ENCODE measurements around the gene SIGLEC11. TPM values are rescaled to one million over a fixed set of nuclear protein-coding genes. Genes with fewer than 3 reads are reported as not detected.
"Not testable (repeated sequence)": the region's sequence is repeated elsewhere in the genome, so short reads cannot be mapped to it uniquely, and the experiment has no call there.

SIGLEC11 gene
- total RNA-seq, 1 donor from 2014 or later, result not detected

DNA sequence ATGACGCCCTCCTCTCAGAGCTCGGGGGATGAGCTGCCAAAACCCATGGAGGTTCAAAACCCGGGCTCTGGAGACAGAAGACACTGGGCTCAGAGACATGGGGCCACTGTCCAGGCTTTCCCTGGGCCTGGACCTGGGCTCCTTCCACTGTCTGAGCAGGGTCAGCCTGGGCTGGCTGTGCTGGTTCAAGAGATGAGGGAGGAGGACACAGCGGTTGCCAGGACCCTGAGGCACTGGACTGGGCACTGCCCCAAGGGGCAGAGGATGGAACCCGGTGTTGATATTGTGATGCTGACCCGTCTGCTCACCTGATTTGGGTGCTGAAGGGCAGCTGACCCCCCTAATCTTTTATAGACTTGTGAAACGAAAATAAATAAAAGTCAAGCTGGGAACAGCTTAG lies 14.1 kb upstream of the SIGLEC11 start:
- Mint-ChIP-seq H3K36me3 (ENCODE audit: insufficient read depth) (peaks cover 5% of the 10 kb centered on the region), H3K4me3 (ENCODE audit: low read depth) (no peak overlapping the region), H3K9me3 (ENCODE audit: low read depth) (no peaks in the 10 kb centered on the region), H3K4me1 (ENCODE audit: low read depth) (no peaks in the 10 kb centered on the region), H3K27ac (no peak overlapping the region), H3K27me3 (peaks cover 5% of the 10 kb centered on the region)
- DNase-seq (ENCODE audit: low spot score, unreplicated experiment), result no peak
- no peak for TF ChIP-seq CTCF (IDR thresholded peaks at IDR 0.05; ENCODE audit: unreplicated experiment)

DNA sequence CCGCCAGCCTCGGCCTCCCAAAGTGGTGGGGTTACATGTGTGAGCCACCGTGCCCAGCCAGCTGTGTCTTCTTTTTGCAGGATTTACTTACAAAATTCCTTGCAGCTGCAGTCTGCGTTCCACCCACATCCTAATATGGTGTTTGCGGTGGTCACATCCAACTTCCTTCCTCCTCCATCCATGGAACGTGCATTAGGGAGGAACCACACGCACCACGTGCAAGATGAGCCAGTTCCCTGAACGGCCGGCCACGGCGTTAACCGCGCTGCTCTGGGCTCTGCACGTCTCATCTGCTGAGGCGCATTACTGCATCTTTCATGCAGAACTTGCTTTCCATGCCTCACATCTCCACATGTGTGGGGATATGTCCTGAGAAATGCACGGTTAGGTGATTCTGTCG lies 13.0 kb upstream of the SIGLEC11 start:
- DNase-seq (ENCODE audit: low spot score, unreplicated experiment), result no peak
- no peak overlapping the region for H3K4me3 Mint-ChIP-seq (ENCODE audit: low read depth)
- H3K27ac Mint-ChIP-seq, result no peak overlapping the region
- peaks cover 5% of the 10 kb centered on the region for H3K36me3 Mint-ChIP-seq (ENCODE audit: insufficient read depth)
- H3K9me3 Mint-ChIP-seq (ENCODE audit: low read depth), result no peaks in the 10 kb centered on the region
- TF ChIP-seq CTCF (IDR thresholded peaks at IDR 0.05; ENCODE audit: unreplicated experiment), result no peak
- H3K27me3 Mint-ChIP-seq, result peaks cover 9% of the 10 kb centered on the region
- H3K4me1 Mint-ChIP-seq (ENCODE audit: low read depth), result no peaks in the 10 kb centered on the region

DNA sequence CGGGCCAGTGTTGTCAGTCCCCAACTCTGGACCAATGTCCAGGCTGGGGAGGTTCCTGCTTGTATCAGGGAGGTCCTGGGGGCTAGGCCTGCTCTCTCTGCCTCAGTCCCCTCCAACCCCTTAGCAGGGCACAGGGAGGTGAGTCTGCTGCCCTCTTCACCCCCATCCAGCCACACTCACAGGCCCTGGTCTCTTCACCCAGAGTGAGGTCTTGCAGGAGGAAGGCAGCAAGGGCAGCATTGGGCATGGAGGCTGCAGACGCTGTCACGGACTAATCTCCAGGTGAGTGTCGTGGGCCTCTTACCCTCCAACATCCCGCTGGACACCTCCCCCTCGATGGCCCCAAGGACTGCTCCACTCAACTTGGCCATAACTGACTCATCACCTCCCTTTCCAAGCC lies 11.9 kb upstream of the SIGLEC11 start:
- DNase-seq (ENCODE audit: low spot score, unreplicated experiment), result no peak
- Mint-ChIP-seq H3K27me3 (peaks cover 12% of the 10 kb centered on the region), H3K27ac (no peak overlapping the region), H3K4me3 (ENCODE audit: low read depth) (no peak overlapping the region), H3K4me1 (ENCODE audit: low read depth) (no peaks in the 10 kb centered on the region), H3K9me3 (ENCODE audit: low read depth) (no peaks in the 10 kb centered on the region), H3K36me3 (ENCODE audit: insufficient read depth) (peaks cover 5% of the 10 kb centered on the region)
- no peak for TF ChIP-seq CTCF (IDR thresholded peaks at IDR 0.05; ENCODE audit: unreplicated experiment)

GRCh38 chr19:49971991-49972411 lies 11.0 kb upstream of the SIGLEC11 start:
- Mint-ChIP-seq H3K9me3 (ENCODE audit: low read depth) (no peaks in the 10 kb centered on the region), H3K4me3 (ENCODE audit: low read depth) (no peak overlapping the region), H3K27ac (no peak overlapping the region), H3K4me1 (ENCODE audit: low read depth) (no peaks in the 10 kb centered on the region), H3K27me3 (peaks cover 14% of the 10 kb centered on the region), H3K36me3 (ENCODE audit: insufficient read depth) (peaks cover 5% of the 10 kb centered on the region)
- no peak for TF ChIP-seq CTCF (IDR thresholded peaks at IDR 0.05; ENCODE audit: unreplicated experiment)
- DNase-seq (ENCODE audit: low spot score, unreplicated experiment), result no peak

GRCh38 chr19:49969355-49969754 lies 8.4 kb upstream of the SIGLEC11 start:
- not testable (repeated sequence) for H3K36me3 Mint-ChIP-seq (ENCODE audit: insufficient read depth); H3K4me3 Mint-ChIP-seq (ENCODE audit: low read depth); H3K4me1 Mint-ChIP-seq (ENCODE audit: low read depth); H3K9me3 Mint-ChIP-seq (ENCODE audit: low read depth); H3K27ac Mint-ChIP-seq; DNase-seq (ENCODE audit: low spot score, unreplicated experiment)
- peaks cover 16% of the 10 kb centered on the region for H3K27me3 Mint-ChIP-seq

DNA sequence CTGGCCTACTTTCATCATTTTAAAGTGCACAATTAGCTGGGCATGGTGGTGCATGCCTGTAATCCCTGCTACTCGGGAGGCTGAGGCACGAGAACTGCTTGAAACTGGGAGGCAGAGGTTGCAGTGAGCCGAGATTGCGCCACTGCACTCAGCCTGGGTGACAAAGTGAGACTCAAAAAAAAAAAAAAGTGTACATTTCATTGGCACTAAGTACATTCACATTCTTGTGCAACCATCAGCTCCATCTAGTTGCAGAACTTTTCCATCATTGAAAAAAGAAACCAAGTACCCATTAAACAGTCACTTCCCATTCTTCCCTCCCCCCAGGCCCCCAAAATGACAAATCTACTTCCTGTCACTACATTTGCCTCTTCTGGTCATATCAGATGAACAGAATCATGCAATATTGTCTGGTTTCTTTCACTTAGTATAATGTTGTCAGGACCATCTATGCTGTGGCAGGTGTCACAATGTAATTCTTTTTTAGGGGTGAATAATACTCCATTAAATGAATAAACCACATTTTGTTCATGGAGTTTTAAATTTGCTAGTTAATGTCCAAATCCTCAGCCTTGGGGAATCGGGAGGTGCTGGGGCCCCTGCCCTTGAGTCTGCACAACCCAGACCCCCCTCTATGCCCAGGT lies 7.4 kb upstream of the SIGLEC11 start:
- Mint-ChIP-seq H3K27me3 (peaks cover 16% of the 10 kb centered on the region), H3K4me1 (ENCODE audit: low read depth) (no peaks in the 10 kb centered on the region), H3K9me3 (ENCODE audit: low read depth) (no peaks in the 10 kb centered on the region), H3K4me3 (ENCODE audit: low read depth) (no peak overlapping the region), H3K27ac (no peak overlapping the region), H3K36me3 (ENCODE audit: insufficient read depth) (no peaks in the 10 kb centered on the region)
- no peak for TF ChIP-seq CTCF (IDR thresholded peaks at IDR 0.05; ENCODE audit: unreplicated experiment)
- no peak for DNase-seq (ENCODE audit: low spot score, unreplicated experiment)

GRCh38 chr19:49959892-49960291 lies 1.1 kb downstream of the SIGLEC11 start:
- H3K27ac Mint-ChIP-seq; DNase-seq (ENCODE audit: low spot score, unreplicated experiment); H3K27me3 Mint-ChIP-seq; H3K4me1 Mint-ChIP-seq (ENCODE audit: low read depth); H3K36me3 Mint-ChIP-seq (ENCODE audit: insufficient read depth); H3K9me3 Mint-ChIP-seq (ENCODE audit: low read depth); H3K4me3 Mint-ChIP-seq (ENCODE audit: low read depth): not testable (repeated sequence)

DNA sequence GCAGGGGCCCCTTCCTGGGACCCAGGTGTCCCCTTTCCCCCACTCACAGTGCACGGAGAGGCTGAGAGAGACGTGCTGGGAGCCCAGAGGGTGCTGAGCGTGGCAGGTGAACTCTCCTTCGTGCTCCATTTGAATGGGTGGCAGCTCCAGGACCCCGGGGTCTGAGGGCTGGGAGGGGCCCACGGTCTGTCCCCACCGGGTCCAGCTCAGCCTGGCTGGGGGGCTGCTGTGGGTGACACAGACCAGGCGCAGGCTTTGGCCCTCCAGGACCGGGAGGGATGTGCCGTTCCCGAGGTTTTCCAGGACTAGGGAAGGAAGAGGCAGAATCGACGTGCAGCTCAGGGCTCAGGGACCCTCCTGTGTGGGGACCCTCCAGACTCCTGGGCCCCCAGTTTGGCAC lies 2.4 kb downstream of the SIGLEC11 start:
- H3K4me3 Mint-ChIP-seq (ENCODE audit: low read depth); DNase-seq (ENCODE audit: low spot score, unreplicated experiment); H3K27ac Mint-ChIP-seq; H3K27me3 Mint-ChIP-seq; H3K36me3 Mint-ChIP-seq (ENCODE audit: insufficient read depth); H3K9me3 Mint-ChIP-seq (ENCODE audit: low read depth): not testable (repeated sequence)
- peaks cover 15% of the 10 kb centered on the region for H3K4me1 Mint-ChIP-seq (ENCODE audit: low read depth)

GRCh38 chr19:49958144-49958543 lies 2.8 kb downstream of the SIGLEC11 start:
- H3K9me3 Mint-ChIP-seq (ENCODE audit: low read depth); H3K4me3 Mint-ChIP-seq (ENCODE audit: low read depth); H3K36me3 Mint-ChIP-seq (ENCODE audit: insufficient read depth); DNase-seq (ENCODE audit: low spot score, unreplicated experiment); H3K27me3 Mint-ChIP-seq: not testable (repeated sequence)
- Mint-ChIP-seq H3K27ac (peak overlapping the region; percentile 71), H3K4me1 (ENCODE audit: low read depth) (peaks cover 16% of the 10 kb centered on the region)
